Hepatocyte (in vitro differentiated cells): ENCODE results near the gene RPL10. TPM values are rescaled to one million over a fixed set of nuclear protein-coding genes. Genes with fewer than 3 reads are reported as not detected.

Experiments
- DNase-seq: peaks from one replicate; pipeline ENCODE4 v3.0.0-alpha.2; 2016; ENCODE audit warnings: low spot score
- H2AFZ ChIP-seq: fragments of 200-600 bp; sonication (generic); 2 replicates; pipeline ENCODE4 v1.6.0; 2016; ENCODE audit warnings: antibody characterized with exemption, mild to moderate bottlenecking
- H3K27ac ChIP-seq: fragments of 200-600 bp; sonication (generic); 2 replicates; pipeline ENCODE4 v1.5.1; 2016; ENCODE audit warnings: mild to moderate bottlenecking
- H3K27me3 ChIP-seq: fragments of 200-600 bp; sonication (generic); 2 replicates; pipeline ENCODE4 v1.6.1; 2016
- H3K36me3 ChIP-seq: fragments of 200-600 bp; sonication (generic); replicated peaks from 2 replicates; pipeline ENCODE4 v1.5.1; 2016; ENCODE audit warnings: low read depth; ENCODE audit not compliant: insufficient read depth
- H3K4me1 ChIP-seq: fragments of 200-600 bp; sonication (generic); 2 replicates; pipeline ENCODE4 v1.5.1; 2016; ENCODE audit warnings: mild to moderate bottlenecking, moderate library complexity; ENCODE audit not compliant: insufficient read depth
- H3K4me2 ChIP-seq: fragments of 200-600 bp; sonication (generic); 2 replicates; pipeline ENCODE4 v1.6.0; 2016
- H3K4me3 ChIP-seq: fragments of 200-600 bp; sonication (generic); 2 replicates; pipeline ENCODE4 v1.5.1; 2016; ENCODE audit warnings: mild to moderate bottlenecking
- H3K79me2 ChIP-seq: fragments of 200-600 bp; sonication (generic); 2 replicates; pipeline ENCODE4 v1.6.0; 2017; ENCODE audit warnings: mild to moderate bottlenecking
- H3K9me2 ChIP-seq: fragments of 200-600 bp; sonication (generic); replicated peaks from 2 replicates; pipeline ENCODE4 v1.6.0; 2017; ENCODE audit warnings: mild to moderate bottlenecking; ENCODE audit not compliant: insufficient read depth
- H3K9me3 ChIP-seq: fragments of 200-600 bp; sonication (generic); 2 replicates; pipeline ENCODE4 v1.5.1; 2016; ENCODE audit warnings: low read depth, mild to moderate bottlenecking
- H4K20me1 ChIP-seq: fragments of 200-600 bp; sonication (generic); 2 replicates; pipeline ENCODE4 v1.6.0; 2016; ENCODE audit warnings: mild to moderate bottlenecking; ENCODE audit not compliant: insufficient read depth, poor library complexity, severe bottlenecking
- CTCF ChIP-seq: fragments of 200-600 bp; sonication (generic); IDR thresholded peaks from 2 replicates; pipeline ENCODE4 v1.5.1; 2016; ENCODE audit warnings: antibody characterized with exemption, mild to moderate bottlenecking; ENCODE audit not compliant: poor library complexity
- EZH2 ChIP-seq: fragments of 200-600 bp; sonication (generic); IDR thresholded peaks from 2 replicates; pipeline ENCODE4 v1.6.1; 2016; ENCODE audit warnings: antibody characterized with exemption, mild to moderate bottlenecking, borderline replicate concordance
- EZH2phosphoT487 ChIP-seq: fragments of 200-600 bp; sonication (generic); IDR thresholded peaks from one replicate; pipeline ENCODE4 v1.6.1; 2018; ENCODE audit warnings: antibody characterized with exemption, mild to moderate bottlenecking, low read depth, moderate library complexity; ENCODE audit not compliant: unreplicated experiment, severe bottlenecking
- WGBS: methylation state at CpG from one replicate; pipeline ENCODE4 v1.1.6; 2016; ENCODE audit warnings: low lambda C conversion rate; ENCODE audit errors: missing lambda C conversion rate; 5-methylcytosine and 5-hydroxymethylcytosine counted together
- polyA plus RNA-seq: library from polyadenylated mRNA; unstranded; fragments of >200 nt; fragmentation: Nextera tagmentation; extraction: Ambion mirVana; gene quantifications from 2 replicates; pipeline ENCODE4 v1.2.1, GENCODE V29; 2016
- total RNA-seq: library from RNA; depleted of rRNA; stranded (reverse); fragments of >200 nt; gene quantifications from 2 replicates; pipeline ENCODE4 v1.2.3, GENCODE V29; 2014

The RPL10 gene
- total and polyA plus RNA-seq, 2 experiments from 2014 or later = 1,206 to 4,460 TPM

- H3K27ac ChIP-seq = peak overlapping the region; percentile 71
- no peaks in the 10 kb centered on the region for H3K9me2 ChIP-seq
- 61% methylated on average over 37 of the region's 43 CpGs for WGBS
- no peaks in the 10 kb centered on the region for H3K36me3 ChIP-seq
- peak overlapping the region; percentile 85 for H3K4me2 ChIP-seq
- TF ChIP-seq EZH2phosphoT487 (no peak), EZH2 (no peak), CTCF (no peak)
- DNase-seq = no peak
- H3K4me3 ChIP-seq = no peak overlapping the region
- H3K79me2 ChIP-seq = peaks cover 25% of the 10 kb centered on the region
- H4K20me1 ChIP-seq = peaks cover 5% of the 10 kb centered on the region
- H2AFZ ChIP-seq = no peak overlapping the region
- no peaks in the 10 kb centered on the region for H3K27me3 ChIP-seq
- H3K4me1 ChIP-seq = peaks cover 15% of the 10 kb centered on the region
- no peaks in the 10 kb centered on the region for H3K9me3 ChIP-seq
Measured at GRCh38 chrX:154371789-154372300, 26.3 kb upstream of the RPL10 start.

DNA sequence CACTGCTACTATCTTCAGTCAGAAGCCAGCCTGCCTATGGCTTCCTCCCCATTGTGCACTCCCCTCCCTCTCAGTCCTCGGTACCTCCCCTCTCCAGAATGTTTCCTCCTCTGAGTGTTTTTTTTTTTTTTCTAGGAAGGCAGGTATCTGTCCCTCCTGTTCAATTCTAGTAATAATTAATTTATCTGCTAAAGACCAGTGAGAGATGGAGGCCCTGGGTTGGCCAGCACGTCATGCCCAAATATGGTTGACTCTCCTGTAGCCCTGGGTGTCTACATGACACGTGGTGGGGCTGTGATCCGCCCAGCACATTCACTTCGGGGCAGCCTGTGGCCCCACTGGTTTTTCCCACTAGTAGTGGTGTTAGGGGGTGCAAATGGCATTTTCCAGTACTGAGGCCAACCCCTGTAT lies 25.6 kb upstream of the RPL10 start:
- H3K9me2 ChIP-seq = no peaks in the 10 kb centered on the region
- no peak overlapping the region for H3K4me3 ChIP-seq
- H2AFZ ChIP-seq = no peak overlapping the region
- no peak for DNase-seq
- H3K79me2 ChIP-seq = peaks cover 17% of the 10 kb centered on the region
- peak overlapping the region; percentile 57 for H3K27ac ChIP-seq
- 60% methylated on average over 5 of the region's 5 CpGs for WGBS
- peak overlapping the region; percentile 85 for H3K4me2 ChIP-seq
- peaks cover 5% of the 10 kb centered on the region for H4K20me1 ChIP-seq
- TF ChIP-seq EZH2 = no peak
- no peak for TF ChIP-seq CTCF
- no peak for TF ChIP-seq EZH2phosphoT487
- peaks cover 19% of the 10 kb centered on the region for H3K4me1 ChIP-seq
- H3K36me3 ChIP-seq = no peaks in the 10 kb centered on the region
- H3K9me3 ChIP-seq = no peaks in the 10 kb centered on the region
- H3K27me3 ChIP-seq = no peaks in the 10 kb centered on the region

- whole genome bisulfite sequencing = 51% methylated on average over 23 of the region's 23 CpGs
- H3K36me3 ChIP-seq = no peaks in the 10 kb centered on the region
- H3K79me2 ChIP-seq = peaks cover 7% of the 10 kb centered on the region
- H3K4me2 ChIP-seq = peak overlapping the region; percentile 85
- H3K4me1 ChIP-seq = peaks cover 18% of the 10 kb centered on the region
- H3K27me3 ChIP-seq = no peaks in the 10 kb centered on the region
- peak; percentile 75 for DNase-seq
- H3K4me3 ChIP-seq = no peak overlapping the region
- H2AFZ ChIP-seq = no peak overlapping the region
- TF ChIP-seq EZH2 = no peak
- TF ChIP-seq EZH2phosphoT487 = no peak
- TF ChIP-seq CTCF = peak; percentile 59
- no peaks in the 10 kb centered on the region for H3K9me2 ChIP-seq
- H3K9me3 ChIP-seq = no peaks in the 10 kb centered on the region
- H3K27ac ChIP-seq = peak overlapping the region; percentile 57
- H4K20me1 ChIP-seq = peaks cover under 1% of the 10 kb centered on the region
Measured at GRCh38 chrX:154373340-154374306, 24.6 kb upstream of the RPL10 start.
